ENCODE data around the gene EPB41L4B.
"Not testable (repeated sequence)": the region's sequence is repeated elsewhere in the genome, so short reads cannot be mapped to it uniquely, and the experiment has no call there.

- TF ChIP-seq EZH2phosphoT487 (IDR thresholded peaks at IDR 0.05; ENCODE audit: low read depth); CTCF (IDR thresholded peaks at IDR 0.05; ENCODE audit: low read depth, low read length): not testable (repeated sequence)
Observed at GRCh38 chr9:109126671-109127070, 194.2 kb downstream of the EPB41L4B start.
